Spleen (tissue), 11 donors: ENCODE data around the gene CFAP20DC. TPM values are rescaled to one million over a fixed set of nuclear protein-coding genes. Genes with fewer than 3 reads are reported as not detected.
"Not testable (repeated sequence)": the region's sequence is repeated elsewhere in the genome, so short reads cannot be mapped to it uniquely, and the experiment has no call there.

Source experiments
- DNase-seq: peaks from one replicate; pipeline ENCODE4 v3.0.0-alpha.2; 2020
- H3K27ac ChIP-seq, 8 donors: fragments of 200-600 bp; sonication (generic) in 7 of 8; 1 replicate in 4 of 8; 2 replicates in 4 of 8; pipeline versions ENCODE4 v1.5.0 to v1.8.0; 2016 to 2021; ENCODE audit warnings: inconsistent platforms in 4 of 8, mild to moderate bottlenecking in 4 of 8, moderate library complexity in 1 of 8
- H3K27me3 ChIP-seq, 7 donors: fragments of 200-600 bp; sonication (generic) in 6 of 7; replicated peaks in 1 of 7; 1 replicate in 4 of 7; 2 replicates in 3 of 7; pipeline versions ENCODE4 v1.5.0 to v1.8.0; 2016 to 2021; ENCODE audit warnings: inconsistent platforms in 3 of 7, mild to moderate bottlenecking in 1 of 7
- H3K36me3 ChIP-seq, 6 donors: fragments of 200-600 bp; sonication (generic) in 5 of 6; 1 replicate in 4 of 6; 2 replicates in 2 of 6; pipeline versions ENCODE4 v1.5.0 to v1.8.0; 2016 to 2021; ENCODE audit warnings: inconsistent platforms in 2 of 6
- H3K4me1 ChIP-seq, 6 donors: fragments of 200-600 bp; sonication (generic) in 5 of 6; 1 replicate in 3 of 6; 2 replicates in 3 of 6; pipeline versions ENCODE4 v1.5.0 to v1.8.0; 2016 to 2021; ENCODE audit warnings: inconsistent platforms in 3 of 6
- H3K4me3 ChIP-seq, 8 donors: fragments of 200-600 bp; sonication (generic) in 7 of 8; 1 replicate in 4 of 8; 2 replicates in 4 of 8; pipeline versions ENCODE4 v1.5.0 to v1.8.0; 2016 to 2021; ENCODE audit warnings: inconsistent platforms in 4 of 8, mild to moderate bottlenecking in 4 of 8, moderate library complexity in 2 of 8
- H3K9me3 ChIP-seq, 8 donors: fragments of 200-600 bp; sonication (generic) in 7 of 8; 1 replicate in 4 of 8; 2 replicates in 4 of 8; pipeline versions ENCODE4 v1.5.0 to v1.8.0; 2016 to 2021; ENCODE audit warnings: inconsistent platforms in 4 of 8
- CTCF ChIP-seq, 11 experiments: fragments of 200-600 bp in 7 of 11; fragments of 450-650 bp in 4 of 11; sonication (generic) in 4 of 11; IDR thresholded peaks in 8 of 11; conservative IDR thresholded peaks in 3 of 11; 1 replicate in 7 of 11; 2 replicates in 4 of 11; pipeline versions ENCODE4 v1.4.0 to v1.8.0; 2016 to 2021; ENCODE audit warnings: antibody characterized with exemption in 11 of 11, inconsistent platforms in 4 of 11, mild to moderate bottlenecking in 1 of 11
- POLR2A ChIP-seq, 3 donors: fragments of 450-650 bp; IDR thresholded peaks; one replicate each; pipeline ENCODE4 v1.5.1; 2017; ENCODE audit warnings: antibody characterized with exemption in 3 of 3, mild to moderate bottlenecking in 1 of 3
- POLR2AphosphoS5 ChIP-seq, 3 donors: sonication (generic); formaldehyde crosslinking; IDR thresholded peaks; one replicate each; pipeline ENCODE4 v1.5.1; 2017; ENCODE audit warnings: antibody characterized with exemption in 3 of 3
- WGBS, 5 donors: extraction: QIAGEN DNeasy Blood & Tissue Kit in 3 of 5; methylation state at CpG; one replicate each; pipeline versions ENCODE4 v1.1.5 to v1.1.7; 2013 to 2018; 5-methylcytosine and 5-hydroxymethylcytosine counted together
- intact Hi-C: fragments of 100-400 bp; cut with DNase I; formaldehyde crosslinking; loops from one replicate; pipeline ENCODE4 v1.15.0; 2023; ENCODE audit warnings: low total_unique reads
- polyA plus RNA-seq, 3 donors: library from polyadenylated mRNA; stranded (reverse); fragments of 200-250 nt; gene quantifications; one replicate each; pipeline ENCODE4 v1.2.1, GENCODE V29; 2013
- total RNA-seq, 7 donors: library from RNA; depleted of rRNA in 3 of 7; stranded (reverse); fragments of >200 nt in 3 of 7; fragmentation: NEBNext Ultra II Directional in 4 of 7; extraction: Animal tissue kit (Norgen Biotek cat#: 25700) in 4 of 7; gene quantifications; one replicate each; pipeline versions ENCODE4 v1.1.0 to v1.2.1, GENCODE V29; 2016 to 2021
- donor health status: healthy with polysubstance abuse.
- donor health status: DM: no; HTN: no; CAD: no; lungs with moderate emphysema.
- donor health status: DM: no; HTN: no; CAD: no.
- donor health status: Bipolar disorder and iron deficiency.
- donor health status: healthy.
- donor health status: DM: no; HTN: no; CAD: no.
- donor health status: DM: yes; HTN: yes; CAD: no.

Gene CFAP20DC
- total and polyA plus RNA-seq, 10 donors, result 0.20 to 1.2 (median 0.58) TPM

DNA sequence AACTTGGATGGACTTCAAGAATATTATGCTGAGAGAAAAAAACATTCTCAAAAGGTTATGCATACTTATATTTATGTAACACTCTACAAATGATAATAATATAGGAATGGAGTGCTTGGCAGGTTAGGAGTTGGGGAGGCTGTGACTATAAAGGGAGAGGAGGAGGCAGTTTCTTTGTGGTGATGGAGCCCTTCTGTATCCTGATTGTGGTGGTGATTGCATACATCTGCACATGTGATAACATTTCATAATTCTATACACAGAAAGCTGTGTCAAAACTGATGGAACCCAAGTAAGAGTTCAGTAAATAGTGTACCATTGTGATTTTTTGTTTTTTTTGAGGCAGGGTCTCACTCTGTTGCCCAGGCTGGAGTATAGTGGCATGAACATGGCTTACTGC lies 351.6 kb downstream of the CFAP20DC start:
- DNase-seq, result no peak
- H3K36me3 ChIP-seq, result no peaks in the 10 kb centered on the region
- H3K9me3 ChIP-seq, result peaks cover 0 to 1% (median 0%) of the 10 kb centered on the region in 8 donors
- TF ChIP-seq POLR2AphosphoS5 (IDR thresholded peaks at IDR 0.05) (no peak), CTCF (IDR thresholded peaks at IDR 0.05 in 8 of 11, conservative IDR thresholded peaks at IDR 0.05 in 3 of 11) (no peak), POLR2A (IDR thresholded peaks at IDR 0.05) (no peak)
- intact Hi-C loops, result no loop called here
- peaks cover 0 to 16% (median 3%) of the 10 kb centered on the region in 6 donors for H3K4me1 ChIP-seq
- H3K27me3 ChIP-seq, result no peaks in the 10 kb centered on the region
- no peak overlapping the region for H3K27ac ChIP-seq
- no peak overlapping the region for H3K4me3 ChIP-seq

GRCh38 chr3:58697561-58697960 lies 352.3 kb downstream of the CFAP20DC start:
- Histone ChIP-seq H3K4me1 (peaks cover 0 to 16% (median 3%) of the 10 kb centered on the region in 6 donors), H3K36me3 (no peaks in the 10 kb centered on the region), H3K9me3 (peaks cover 0 to 8% (median 4%) of the 10 kb centered on the region in 8 donors), H3K27me3 (no peaks in the 10 kb centered on the region), H3K27ac (no peak overlapping the region), H3K4me3 (no peak overlapping the region)
- DNase-seq, result no peak
- intact Hi-C loops, result no loop called here
- TF ChIP-seq CTCF (IDR thresholded peaks at IDR 0.05 in 8 of 11, conservative IDR thresholded peaks at IDR 0.05 in 3 of 11) (no peak), POLR2AphosphoS5 (IDR thresholded peaks at IDR 0.05) (no peak), POLR2A (IDR thresholded peaks at IDR 0.05) (no peak)

GRCh38 chr3:58696813-58697212 lies 353.0 kb downstream of the CFAP20DC start:
- 74 to 93% (median 78%) methylated on average over 3 of the region's 3 CpGs for WGBS, 5 donors
- H3K27ac ChIP-seq, H3K27me3 ChIP-seq, DNase-seq, H3K36me3 ChIP-seq, intact Hi-C loops, H3K4me3 ChIP-seq: not testable (repeated sequence)
- Histone ChIP-seq H3K9me3 (peaks cover 0 to 16% (median 11%) of the 10 kb centered on the region in 8 donors), H3K4me1 (peaks cover 0 to 16% (median 3%) of the 10 kb centered on the region in 6 donors)

GRCh38 chr3:58696093-58696492 lies 353.7 kb downstream of the CFAP20DC start:
- intact Hi-C loops, result no loop called here
- peaks cover 0 to 23% (median 18%) of the 10 kb centered on the region in 8 donors for H3K9me3 ChIP-seq

GRCh38 chr3:58695284-58695683 lies 354.5 kb downstream of the CFAP20DC start:
- H3K27me3 ChIP-seq, H3K4me3 ChIP-seq, H3K36me3 ChIP-seq, DNase-seq, intact Hi-C loops: not testable (repeated sequence)
- Histone ChIP-seq H3K4me1 (peaks cover 0 to 16% (median 3%) of the 10 kb centered on the region in 6 donors), H3K9me3 (peaks cover 0 to 31% (median 22%) of the 10 kb centered on the region in 8 donors), H3K27ac (peak overlapping the region in 3 of 8 donors; percentile 58 to 65 (median 62))
- WGBS, 5 donors, result 74 to 82% (median 80%) methylated on average over 4 of the region's 4 CpGs

More at GRCh38 chr3:58696093-58696492, 353.7 kb downstream of the CFAP20DC start:
- H3K27ac ChIP-seq, result no peak overlapping the region
- no peak overlapping the region for H3K4me3 ChIP-seq
- peaks cover 0 to 16% (median 3%) of the 10 kb centered on the region in 6 donors for H3K4me1 ChIP-seq
- no peaks in the 10 kb centered on the region for H3K27me3 ChIP-seq
- 57 to 87% (median 76%) methylated on average over 1 of the region's 1 CpG for WGBS, 5 donors
- no peak for DNase-seq
- no peaks in the 10 kb centered on the region for H3K36me3 ChIP-seq
- TF ChIP-seq POLR2A (IDR thresholded peaks at IDR 0.05) (no peak), POLR2AphosphoS5 (IDR thresholded peaks at IDR 0.05) (no peak), CTCF (IDR thresholded peaks at IDR 0.05 in 8 of 11, conservative IDR thresholded peaks at IDR 0.05 in 3 of 11) (no peak)
